AG04450 (cell line): ENCODE results near the gene TUBGCP3. TPM values are rescaled to one million over a fixed set of nuclear protein-coding genes. Genes with fewer than 3 reads are reported as not detected.

ENCODE experiments used
- CTCF ChIA-PET: fragments of 300-600, 350-600 bp; formaldehyde crosslinking; extraction: SDS; loops from one replicate; lab custom pipeline; 2022; ENCODE audit warnings: antibody characterized with exemption, inconsistent platforms; lab: Charles Lee
- POLR2A ChIA-PET: fragments of 350-600 bp; formaldehyde crosslinking; extraction: SDS; loops from one replicate; lab custom pipeline; 2021; ENCODE audit warnings: antibody characterized with exemption, inconsistent platforms; lab: Yijun Ruan, JAX
- DNase-seq: peaks from one replicate; pipeline ENCODE4 v3.0.0-alpha.2; 2011; ENCODE audit warnings: low read depth, low spot score
- H3K27ac ChIP-seq: one replicate; pipeline ENCODE4 v1.5.1; 2012; ENCODE audit warnings: low read depth, low read length, control low read depth
- H3K27me3 ChIP-seq: one replicate; pipeline ENCODE4 v1.6.0; 2012; ENCODE audit warnings: low read length; ENCODE audit not compliant: control insufficient read depth, insufficient read depth
- H3K4me3 ChIP-seq: 2 replicates; pipeline ENCODE4 v1.5.1; 2011; ENCODE audit warnings: mild to moderate bottlenecking, low read depth, low read length, control low read depth
- H3K9me3 ChIP-seq: 2 replicates; pipeline ENCODE4 v1.5.1; 2012; ENCODE audit warnings: low read length; ENCODE audit not compliant: control insufficient read depth, insufficient read depth
- polyA plus RNA-seq: library from polyadenylated mRNA; depleted of rRNA; stranded (reverse); fragments of >200 nt; gene quantifications from 2 replicates; pipeline ENCODE4 v1.2.3, GENCODE V29; 2011; rRNA removed
- TF ChIP-seq, protein P1 (sequence below): IDR thresholded peaks from 2 replicates; pipeline ENCODE4 v1.5.1; 2011; ENCODE audit warnings: low read depth, low read length, control low read depth, inconsistent platforms

TUBGCP3 gene
- polyA plus RNA-seq, 1 experiment: 11.3 TPM

DNA sequence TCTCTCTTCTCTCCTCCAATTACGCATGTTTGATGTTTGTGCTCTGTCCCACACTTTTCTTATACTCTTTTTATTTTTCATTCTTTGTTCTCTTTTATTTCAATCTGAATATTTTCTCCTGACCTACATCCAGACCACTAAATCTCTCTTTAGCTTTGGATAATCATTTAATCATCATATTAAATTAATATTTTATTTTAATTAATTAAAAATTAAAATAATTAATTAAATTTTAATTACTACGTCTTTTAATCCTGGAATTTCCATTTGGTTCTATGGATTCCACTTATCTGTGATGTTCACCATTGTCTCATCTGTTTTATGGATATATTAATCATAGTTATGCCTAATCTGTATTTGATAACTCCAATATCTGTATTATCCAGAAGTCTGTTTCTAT, 149.4 kb downstream of the TUBGCP3 start:
- CTCF ChIA-PET: no interaction called here
- TF ChIP-seq, protein P1, sequence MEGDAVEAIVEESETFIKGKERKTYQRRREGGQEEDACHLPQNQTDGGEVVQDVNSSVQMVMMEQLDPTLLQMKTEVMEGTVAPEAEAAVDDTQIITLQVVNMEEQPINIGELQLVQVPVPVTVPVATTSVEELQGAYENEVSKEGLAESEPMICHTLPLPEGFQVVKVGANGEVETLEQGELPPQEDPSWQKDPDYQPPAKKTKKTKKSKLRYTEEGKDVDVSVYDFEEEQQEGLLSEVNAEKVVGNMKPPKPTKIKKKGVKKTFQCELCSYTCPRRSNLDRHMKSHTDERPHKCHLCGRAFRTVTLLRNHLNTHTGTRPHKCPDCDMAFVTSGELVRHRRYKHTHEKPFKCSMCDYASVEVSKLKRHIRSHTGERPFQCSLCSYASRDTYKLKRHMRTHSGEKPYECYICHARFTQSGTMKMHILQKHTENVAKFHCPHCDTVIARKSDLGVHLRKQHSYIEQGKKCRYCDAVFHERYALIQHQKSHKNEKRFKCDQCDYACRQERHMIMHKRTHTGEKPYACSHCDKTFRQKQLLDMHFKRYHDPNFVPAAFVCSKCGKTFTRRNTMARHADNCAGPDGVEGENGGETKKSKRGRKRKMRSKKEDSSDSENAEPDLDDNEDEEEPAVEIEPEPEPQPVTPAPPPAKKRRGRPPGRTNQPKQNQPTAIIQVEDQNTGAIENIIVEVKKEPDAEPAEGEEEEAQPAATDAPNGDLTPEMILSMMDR: no peak
- POLR2A ChIA-PET: no interaction called here

DNA sequence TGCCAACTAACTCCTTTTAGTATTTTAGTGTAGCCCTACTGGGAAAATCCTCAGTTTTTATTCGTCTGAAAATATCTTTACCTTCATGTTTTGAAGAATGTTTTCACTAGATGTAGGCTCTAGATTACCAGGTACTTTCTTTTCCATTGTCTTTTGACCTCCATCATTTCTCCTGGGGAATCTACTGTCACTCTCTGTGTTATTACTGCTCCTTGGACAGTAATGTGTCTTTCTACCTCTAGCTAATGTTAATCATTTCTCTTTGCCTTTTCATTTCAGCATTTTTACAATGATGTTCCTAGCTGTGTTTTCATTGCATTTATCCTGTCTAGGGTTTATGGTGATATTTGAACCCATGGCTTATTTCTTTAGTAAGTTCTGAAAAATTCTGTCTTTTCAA, 149.9 kb downstream of the TUBGCP3 start:
- no peak for DNase-seq
- Histone ChIP-seq H3K27me3 (no peaks in the 10 kb centered on the region), H3K4me3 (no peak overlapping the region), H3K27ac (no peak overlapping the region), H3K9me3 (peaks cover 26% of the 10 kb centered on the region)
- POLR2A ChIA-PET: no interaction called here
- TF ChIP-seq, protein P1: no peak
- CTCF ChIA-PET: no interaction called here

More for the DNA sequence above, 149.4 kb downstream of the TUBGCP3 start:
- Histone ChIP-seq H3K27me3 (peaks cover 2% of the 10 kb centered on the region), H3K4me3 (no peak overlapping the region), H3K27ac (no peak overlapping the region), H3K9me3 (peaks cover 23% of the 10 kb centered on the region)
- DNase-seq: no peak

DNA sequence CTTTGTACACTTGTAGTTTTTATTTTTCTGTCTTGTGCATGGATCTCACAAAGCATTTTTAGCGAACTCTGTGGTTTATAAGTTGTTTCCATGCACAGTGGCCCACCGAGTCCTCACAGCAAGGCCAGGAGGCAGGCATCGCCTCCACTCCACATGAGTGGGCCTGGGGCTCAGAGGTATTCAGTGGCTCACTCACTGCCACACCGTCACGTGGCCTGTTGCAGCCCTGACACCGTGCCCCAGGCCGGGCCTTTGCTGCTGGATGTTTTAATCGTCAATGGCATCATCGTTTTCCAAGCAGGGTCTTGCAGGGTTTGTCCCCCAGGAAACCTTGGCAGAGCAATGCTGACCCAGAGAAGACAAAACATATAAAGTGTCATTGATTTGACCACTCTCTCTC, 152.0 kb downstream of the TUBGCP3 start:
- ChIA-PET POLR2A (no interaction called here), CTCF (no interaction called here)
- TF ChIP-seq, protein P1: no peak
- no peak for DNase-seq
- H3K4me3 ChIP-seq: no peak overlapping the region
- H3K27me3 ChIP-seq: no peaks in the 10 kb centered on the region
- no peak overlapping the region for H3K27ac ChIP-seq
- peaks cover 32% of the 10 kb centered on the region for H3K9me3 ChIP-seq

Other genes with a start within 250 kb of the TUBGCP3 start
- not detected in 2 replicates for gene SPACA7, start 211.8 kb downstream of the TUBGCP3 start, polyA plus RNA-seq
- gene ATP11A, start 101.9 kb upstream of the TUBGCP3 start, polyA plus RNA-seq: 5.8 and 9.3 TPM in 2 replicates